Keratinocyte (primary cell): ENCODE measurements around the gene TNIP2. TPM values are rescaled to one million over a fixed set of nuclear protein-coding genes. Genes with fewer than 3 reads are reported as not detected.

Experiments
- DNase-seq: peaks from one replicate; pipeline ENCODE4 v3.0.0-alpha.2; 2011; ENCODE audit warnings: low read depth, missing footprints, low spot score
- FAIRE-seq: peaks from 2 replicates; lab custom pipeline; 2011; peaks lifted over from hg19 to GRCh38; lab: Jason Lieb, UNC
- H2AFZ ChIP-seq: 2 replicates; pipeline ENCODE4 v1.6.0; 2012; ENCODE audit warnings: low read length, control low read depth, inconsistent platforms; ENCODE audit not compliant: control insufficient read depth
- H3K27ac ChIP-seq: 2 replicates; pipeline ENCODE4 v1.5.1; 2011; ENCODE audit warnings: low read length; ENCODE audit not compliant: control insufficient read depth, insufficient read depth
- H3K27me3 ChIP-seq: 3 replicates; pipeline ENCODE4 v1.6.0; 2011; ENCODE audit warnings: low read length; ENCODE audit not compliant: control insufficient read depth, insufficient read depth; ENCODE audit errors: extremely low read depth
- H3K36me3 ChIP-seq, 2 experiments: 2 replicates in 1 of 2; 3 replicates in 1 of 2; pipeline ENCODE4 v1.5.1; 2011; ENCODE audit warnings: low read length in 2 of 2, mild to moderate bottlenecking in 1 of 2; ENCODE audit not compliant: control insufficient read depth in 2 of 2, insufficient read depth in 2 of 2; ENCODE audit errors: extremely low read depth in 1 of 2
- H3K4me1 ChIP-seq: 3 replicates; pipeline ENCODE4 v1.5.1; 2011; ENCODE audit warnings: low read length; ENCODE audit not compliant: control insufficient read depth, insufficient read depth; ENCODE audit errors: extremely low read depth
- H3K4me2 ChIP-seq: 3 replicates; pipeline ENCODE4 v1.6.0; 2011; ENCODE audit warnings: low read depth, low read length; ENCODE audit not compliant: control insufficient read depth, insufficient read depth; ENCODE audit errors: extremely low read depth
- H3K4me3 ChIP-seq, 3 experiments: fragments of 200-600 bp in 1 of 3; sonication (generic) in 1 of 3; 2 replicates in 2 of 3; 3 replicates in 1 of 3; pipeline ENCODE4 v1.5.1; 2011 to 2016; ENCODE audit warnings: low read length in 3 of 3, mild to moderate bottlenecking in 3 of 3, control low read depth in 2 of 3, inconsistent platforms in 1 of 3, low read depth in 1 of 3, mixed read lengths in 1 of 3, mixed run types in 1 of 3, moderate library complexity in 1 of 3; ENCODE audit not compliant: control insufficient read depth in 2 of 3, insufficient read depth in 2 of 3; ENCODE audit errors: extremely low read depth in 1 of 3
- H3K79me2 ChIP-seq: 2 replicates; pipeline ENCODE4 v1.6.0; 2012; ENCODE audit warnings: low read length; ENCODE audit not compliant: control insufficient read depth, insufficient read depth
- H3K9ac ChIP-seq: 3 replicates; pipeline ENCODE4 v1.6.0; 2011; ENCODE audit warnings: low read length; ENCODE audit not compliant: control insufficient read depth, insufficient read depth; ENCODE audit errors: extremely low read depth
- H3K9me1 ChIP-seq: 3 replicates; pipeline ENCODE4 v1.6.0; 2011; ENCODE audit warnings: low read length; ENCODE audit not compliant: control insufficient read depth, insufficient read depth; ENCODE audit errors: extremely low read depth
- H3K9me3 ChIP-seq: 2 replicates; pipeline ENCODE4 v1.5.1; 2012; ENCODE audit warnings: low read depth, low read length; ENCODE audit not compliant: control insufficient read depth
- H4K20me1 ChIP-seq: 3 replicates; pipeline ENCODE4 v1.6.0; 2011; ENCODE audit warnings: low read length; ENCODE audit not compliant: control insufficient read depth, insufficient read depth; ENCODE audit errors: extremely low read depth
- EZH2 ChIP-seq: IDR thresholded peaks from one replicate; pipeline ENCODE4 v1.6.1; 2012; ENCODE audit warnings: inconsistent platforms, mild to moderate bottlenecking, low read length, moderate library complexity
- dilution Hi-C: fragments of 300-500 bp; cut with MboI; formaldehyde crosslinking; loops from one replicate; pipeline ENCODE4 v1.7.0; 2020; ENCODE audit warnings: low sequenced_read_pairs; ENCODE audit not compliant: extremely low pct_ligation_motif_present
- polyA plus RNA-seq, 5 experiments: library from polyadenylated mRNA; depleted of rRNA in 3 of 5; stranded (reverse) in 3 of 5; stranded (forward) in 1 of 5; unstranded in 1 of 5; fragments of >200 nt; gene quantifications; 1 replicate in 1 of 5; 2 replicates in 3 of 5; 3 replicates in 1 of 5; pipeline versions ENCODE4 v1.2.1 to v1.2.3, GENCODE V29; 2011 to 2012; ENCODE audit warnings: missing spikeins in 2 of 5, low read depth in 1 of 5, low replicate concordance in 1 of 5
- TF ChIP-seq, protein P1 (sequence below), 3 experiments: IDR thresholded peaks in 1 of 3; conservative IDR thresholded peaks in 1 of 3; optimal IDR thresholded peaks in 1 of 3; 2 replicates in 2 of 3; 3 replicates in 1 of 3; pipeline versions ENCODE3 to v1.5.1; 2011; ENCODE audit warnings: low read length in 3 of 3, mild to moderate bottlenecking in 3 of 3, moderate library complexity in 2 of 3, control low read depth in 1 of 3, inconsistent platforms in 1 of 3; ENCODE audit not compliant: insufficient read depth in 2 of 3; ENCODE audit errors: extremely low read depth in 1 of 3

The TNIP2 gene
- polyA plus RNA-seq, 1 donor (not counting 4 experiments of a cell fraction or from before 2014, with no cell fraction given): 22.6 TPM

GRCh38 chr4:2788101-2788500, 32.0 kb upstream of the TNIP2 start:
- no peaks in the 10 kb centered on the region for H3K79me2 ChIP-seq
- no peaks in the 10 kb centered on the region for H3K9me3 ChIP-seq
- DNase-seq (no peak), FAIRE-seq (no peak)
- H3K4me1 ChIP-seq: no peaks in the 10 kb centered on the region
- TF ChIP-seq, protein P1, sequence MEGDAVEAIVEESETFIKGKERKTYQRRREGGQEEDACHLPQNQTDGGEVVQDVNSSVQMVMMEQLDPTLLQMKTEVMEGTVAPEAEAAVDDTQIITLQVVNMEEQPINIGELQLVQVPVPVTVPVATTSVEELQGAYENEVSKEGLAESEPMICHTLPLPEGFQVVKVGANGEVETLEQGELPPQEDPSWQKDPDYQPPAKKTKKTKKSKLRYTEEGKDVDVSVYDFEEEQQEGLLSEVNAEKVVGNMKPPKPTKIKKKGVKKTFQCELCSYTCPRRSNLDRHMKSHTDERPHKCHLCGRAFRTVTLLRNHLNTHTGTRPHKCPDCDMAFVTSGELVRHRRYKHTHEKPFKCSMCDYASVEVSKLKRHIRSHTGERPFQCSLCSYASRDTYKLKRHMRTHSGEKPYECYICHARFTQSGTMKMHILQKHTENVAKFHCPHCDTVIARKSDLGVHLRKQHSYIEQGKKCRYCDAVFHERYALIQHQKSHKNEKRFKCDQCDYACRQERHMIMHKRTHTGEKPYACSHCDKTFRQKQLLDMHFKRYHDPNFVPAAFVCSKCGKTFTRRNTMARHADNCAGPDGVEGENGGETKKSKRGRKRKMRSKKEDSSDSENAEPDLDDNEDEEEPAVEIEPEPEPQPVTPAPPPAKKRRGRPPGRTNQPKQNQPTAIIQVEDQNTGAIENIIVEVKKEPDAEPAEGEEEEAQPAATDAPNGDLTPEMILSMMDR (optimal IDR thresholded peaks at IDR 0.05 in 1 of 3, IDR thresholded peaks at IDR 0.05 in 1 of 3, conservative IDR thresholded peaks at IDR 0.05 in 1 of 3; ENCODE audit: extremely low read depth in 1 of 3, insufficient read depth in 2 of 3, low read length in 3 of 3): no peak
- no peak for TF ChIP-seq EZH2
- no peak overlapping the region for H3K4me2 ChIP-seq
- H3K9ac ChIP-seq: no peak overlapping the region
- no peak overlapping the region for H2AFZ ChIP-seq
- H3K36me3 ChIP-seq: no peaks in the 10 kb centered on the region
- no peaks in the 10 kb centered on the region for H4K20me1 ChIP-seq
- dilution Hi-C loops: no loop called here
- no peak overlapping the region for H3K27ac ChIP-seq
- H3K27me3 ChIP-seq: peaks cover 20% of the 10 kb centered on the region
- H3K9me1 ChIP-seq: no peaks in the 10 kb centered on the region
- H3K4me3 ChIP-seq: no peak overlapping the region

GRCh38 chr4:2787230-2788100, 31.3 kb upstream of the TNIP2 start:
- H3K9ac ChIP-seq: no peak overlapping the region
- H3K27me3 ChIP-seq: peaks cover 20% of the 10 kb centered on the region
- no peak overlapping the region for H2AFZ ChIP-seq
- dilution Hi-C loops: no loop called here
- no peak overlapping the region for H3K4me3 ChIP-seq
- TF ChIP-seq, protein P1 (optimal IDR thresholded peaks at IDR 0.05 in 1 of 3, IDR thresholded peaks at IDR 0.05 in 1 of 3, conservative IDR thresholded peaks at IDR 0.05 in 1 of 3; ENCODE audit: extremely low read depth in 1 of 3, insufficient read depth in 2 of 3, low read length in 3 of 3): no peak
- TF ChIP-seq EZH2: no peak
- DNase-seq (no peak), FAIRE-seq (no peak)
- no peaks in the 10 kb centered on the region for H4K20me1 ChIP-seq
- H3K79me2 ChIP-seq: no peaks in the 10 kb centered on the region
- no peaks in the 10 kb centered on the region for H3K4me1 ChIP-seq
- no peaks in the 10 kb centered on the region for H3K9me1 ChIP-seq
- no peak overlapping the region for H3K4me2 ChIP-seq
- no peaks in the 10 kb centered on the region for H3K36me3 ChIP-seq
- H3K27ac ChIP-seq: no peak overlapping the region
- H3K9me3 ChIP-seq: no peaks in the 10 kb centered on the region
